GM23338 (cell line): ENCODE results near the gene RASGRP3. TPM values are rescaled to one million over a fixed set of nuclear protein-coding genes. Genes with fewer than 3 reads are reported as not detected.

Experiments used
- ATAC-seq: fragments of 200-7000 bp; cut with Tn5 transposase; 3 replicates; pipeline ENCODE4 v1.9.1; 2020
- DNase-seq: peaks from one replicate; pipeline ENCODE4 v3.0.0-alpha.2; 2015; ENCODE audit warnings: low spot score
- H2AFZ ChIP-seq: fragments of 200-600 bp; sonication (generic); 2 replicates; pipeline ENCODE4 v1.8.0; 2016; ENCODE audit warnings: antibody characterized with exemption, mild to moderate bottlenecking, moderate library complexity
- H3F3A ChIP-seq: fragments of 200-600 bp; sonication (generic); replicated peaks from 2 replicates; pipeline ENCODE4 v1.8.0; 2017; ENCODE audit warnings: antibody characterized with exemption, mixed run types, low read depth
- H3K27ac ChIP-seq: fragments of 200-600 bp; sonication (generic); 2 replicates; pipeline ENCODE4 v1.6.1; 2016; ENCODE audit warnings: low read depth
- H3K27me3 ChIP-seq: fragments of 200-600 bp; sonication (generic); 2 replicates; pipeline ENCODE4 v1.8.0; 2016; ENCODE audit warnings: mild to moderate bottlenecking, mixed run types, moderate library complexity; ENCODE audit not compliant: insufficient read depth
- H3K36me3 ChIP-seq: fragments of 200-600 bp; sonication (generic); 2 replicates; pipeline ENCODE4 v1.8.0; 2016; ENCODE audit warnings: mild to moderate bottlenecking; ENCODE audit not compliant: insufficient read depth
- H3K4me1 ChIP-seq: fragments of 200-600 bp; sonication (generic); 2 replicates; pipeline ENCODE4 v1.8.0; 2016; ENCODE audit warnings: mild to moderate bottlenecking, moderate library complexity; ENCODE audit not compliant: insufficient read depth
- H3K4me2 ChIP-seq: fragments of 200-600 bp; sonication (generic); 2 replicates; pipeline ENCODE4 v1.7.1; 2017; ENCODE audit warnings: mixed run types
- H3K4me3 ChIP-seq: fragments of 200-600 bp; sonication (generic); 2 replicates; pipeline ENCODE4 v1.6.1; 2016; ENCODE audit warnings: mixed run types
- H3K79me2 ChIP-seq: fragments of 200-600 bp; sonication (generic); replicated peaks from 2 replicates; pipeline ENCODE4 v1.8.0; 2017; ENCODE audit warnings: mild to moderate bottlenecking; ENCODE audit not compliant: insufficient read depth
- H3K9me2 ChIP-seq: fragments of 200-600 bp; sonication (generic); 2 replicates; pipeline ENCODE4 v1.8.0; 2017; ENCODE audit not compliant: insufficient read depth
- H4K20me1 ChIP-seq: fragments of 200-600 bp; sonication (generic); replicated peaks from 2 replicates; pipeline ENCODE4 v1.8.0; 2017; ENCODE audit warnings: mild to moderate bottlenecking; ENCODE audit not compliant: insufficient read depth
- H3K27ac Mint-ChIP-seq: 2 replicates; pipeline ENCODE4 v1.8.0; 2020; ENCODE audit warnings: inconsistent platforms, mild to moderate bottlenecking, moderate library complexity, mixed read lengths
- H3K27me3 Mint-ChIP-seq: 3 replicates; pipeline ENCODE4 v1.8.0; 2022; ENCODE audit warnings: low read depth, mild to moderate bottlenecking, moderate library complexity, mixed read lengths, inconsistent platforms; ENCODE audit not compliant: insufficient read depth, poor library complexity
- H3K36me3 Mint-ChIP-seq: 3 replicates; pipeline ENCODE4 v1.8.0; 2021; ENCODE audit warnings: low read depth, mild to moderate bottlenecking, inconsistent platforms, moderate library complexity, mixed read lengths
- H3K4me1 Mint-ChIP-seq: 3 replicates; pipeline ENCODE4 v1.8.0; 2020; ENCODE audit warnings: mild to moderate bottlenecking, inconsistent platforms, mixed read lengths
- H3K4me3 Mint-ChIP-seq: 3 replicates; pipeline ENCODE4 v1.8.0; 2021; ENCODE audit warnings: moderate library complexity, mild to moderate bottlenecking, inconsistent platforms, mixed read lengths
- H3K9me3 Mint-ChIP-seq: 3 replicates; pipeline ENCODE4 v1.8.0; 2020; ENCODE audit warnings: moderate library complexity, mild to moderate bottlenecking, inconsistent platforms, mixed read lengths
- CREB1 ChIP-seq: fragments of 250-450 bp; sonication (Bioruptor Pico); IDR thresholded peaks from 2 replicates; pipeline ENCODE4 v1.5.0; 2020; ENCODE audit warnings: low read depth, mild to moderate bottlenecking, moderate library complexity
- CTCF ChIP-seq, 2 experiments: fragments of 200-600 bp in 1 of 2; sonication (generic) in 1 of 2; conservative IDR thresholded peaks; 2 replicates each; pipeline versions ENCODE4 v1.5.1 to v1.6.1; 2016 to 2017; ENCODE audit warnings: antibody characterized with exemption in 2 of 2, low read depth in 2 of 2, mild to moderate bottlenecking in 2 of 2, moderate library complexity in 1 of 2
- ETS1 ChIP-seq: IDR thresholded peaks from 2 replicates; pipeline ENCODE4 v1.6.1; 2016; ENCODE audit warnings: antibody characterized with exemption
- EZH2 ChIP-seq: fragments of 200-600 bp; sonication (generic); IDR thresholded peaks from one replicate; pipeline ENCODE4 v1.8.0; 2017; ENCODE audit warnings: antibody characterized with exemption, mild to moderate bottlenecking, low read depth; ENCODE audit not compliant: unreplicated experiment
- EZH2phosphoT487 ChIP-seq: fragments of 200-600 bp; sonication (generic); IDR thresholded peaks from one replicate; pipeline ENCODE4 v1.8.1; 2018; ENCODE audit warnings: antibody characterized with exemption; ENCODE audit not compliant: unreplicated experiment
- JUNB ChIP-seq: IDR thresholded peaks from one replicate; pipeline ENCODE4 v1.6.1; 2016; ENCODE audit warnings: antibody characterized with exemption; ENCODE audit not compliant: unreplicated experiment
- NANOG ChIP-seq: IDR thresholded peaks from 2 replicates; pipeline ENCODE4 v1.6.1; 2016; ENCODE audit warnings: antibody characterized with exemption, borderline replicate concordance
- POLR2AphosphoS5 ChIP-seq: IDR thresholded peaks from 2 replicates; pipeline ENCODE4 v1.6.1; 2016; ENCODE audit warnings: antibody characterized with exemption, low read depth
- REST ChIP-seq: IDR thresholded peaks from one replicate; pipeline ENCODE4 v1.6.1; 2018; ENCODE audit warnings: antibody characterized with exemption; ENCODE audit not compliant: unreplicated experiment
- STAT1 ChIP-seq: IDR thresholded peaks from one replicate; pipeline ENCODE4 v1.6.1; 2016; ENCODE audit warnings: antibody characterized with exemption; ENCODE audit not compliant: unreplicated experiment
- ZNF114 ChIP-seq: fragments of 250-450 bp; sonication (Bioruptor Pico); IDR thresholded peaks from 2 replicates; pipeline ENCODE4 v1.5.0; 2020; ENCODE audit warnings: mild to moderate bottlenecking, moderate library complexity
- ZNF331 ChIP-seq: fragments of 250-450 bp; sonication (Bioruptor Pico); IDR thresholded peaks from 2 replicates; pipeline ENCODE4 v1.5.0; 2020; ENCODE audit warnings: low read depth, mild to moderate bottlenecking, moderate library complexity
- ZNF462 ChIP-seq: fragments of 250-450 bp; sonication (Bioruptor Pico); IDR thresholded peaks from 2 replicates; pipeline ENCODE4 v1.5.0; 2020; ENCODE audit warnings: mild to moderate bottlenecking, moderate library complexity
- polyA plus RNA-seq: library from polyadenylated mRNA; unstranded; fragments of >200 nt; fragmentation: Nextera tagmentation; extraction: Ambion mirVana; gene quantifications from 2 replicates; pipeline ENCODE4 v1.2.1, GENCODE V29; 2016
- total RNA-seq: library from RNA; depleted of rRNA; stranded (reverse); fragments of >200 nt; shearing (Covaris generic); gene quantifications from 2 replicates; pipeline ENCODE4 v1.2.3, GENCODE V29; 2014

RASGRP3 gene
- total and polyA plus RNA-seq, 2 experiments from 2014 or later: 0.19 to 0.69 TPM

- Histone ChIP-seq H3F3A (no peaks in the 10 kb centered on the region), H3K4me1 (no peaks in the 10 kb centered on the region), H3K27ac (no peak overlapping the region), H3K4me3 (no peak overlapping the region), H2AFZ (no peak overlapping the region), H3K27me3 (no peaks in the 10 kb centered on the region), H3K4me2 (no peak overlapping the region), H3K9me2 (0 out of 2 replicates have a peak, but pooled peaks cover 12% of the 10 kb centered on the region), H3K36me3 (no peaks in the 10 kb centered on the region), H3K79me2 (no peaks in the 10 kb centered on the region), H4K20me1 (no peaks in the 10 kb centered on the region)
- H3K36me3 Mint-ChIP-seq: no peaks in the 10 kb centered on the region
- peaks cover 3% of the 10 kb centered on the region for H3K27me3 Mint-ChIP-seq
- ATAC-seq (no peak), DNase-seq (no peak)
- H3K9me3 Mint-ChIP-seq: no peaks in the 10 kb centered on the region; the same call in 2 of the 3 replicates
- no peak overlapping the region for H3K4me3 Mint-ChIP-seq
- H3K4me1 Mint-ChIP-seq: no peaks in the 10 kb centered on the region
- H3K27ac Mint-ChIP-seq: no peak overlapping the region
- TF ChIP-seq ZNF462 (CRISPR knock-in tag) (no peak), ZNF114 (CRISPR knock-in tag) (no peak), ETS1 (no peak), STAT1 (no peak), CTCF (conservative IDR thresholded peaks at IDR 0.05; ENCODE audit: low read depth in 2 of 2) (no peak), ZNF331 (CRISPR knock-in tag) (no peak), NANOG (no peak), CREB1 (CRISPR knock-in tag) (no peak), JUNB (no peak), POLR2AphosphoS5 (no peak), REST (no peak), EZH2 (no peak), EZH2phosphoT487 (no peak)
These were observed 22.0 kb downstream of the RASGRP3 start for GRCh38 chr2:33498291-33498956.
